GM18519 (cell line): ENCODE results near the gene GALNTL6.
"Not testable (repeated sequence)": the region's sequence is repeated elsewhere in the genome, so short reads cannot be mapped to it uniquely, and the experiment has no call there.

Source experiments
- ATAC-seq: cut with Tn5 transposase; IDR thresholded peaks from one replicate; pipeline ENCODE4 v1.9.1; 2021; ENCODE audit warnings: mild to moderate bottlenecking, moderate library complexity; ENCODE audit not compliant: unreplicated experiment, low FRiP score

GALNTL6 gene

GRCh38 chr4:173021746-173022573 lies 1208.8 kb downstream of the GALNTL6 start:
- ATAC-seq: not testable (repeated sequence)

- ATAC-seq: no peak
Measured at GRCh38 chr4:173024203-173024602, 1211.0 kb downstream of the GALNTL6 start.

- ATAC-seq: peak; percentile 70
Measured at GRCh38 chr4:173025131-173025530, 1211.9 kb downstream of the GALNTL6 start.

DNA sequence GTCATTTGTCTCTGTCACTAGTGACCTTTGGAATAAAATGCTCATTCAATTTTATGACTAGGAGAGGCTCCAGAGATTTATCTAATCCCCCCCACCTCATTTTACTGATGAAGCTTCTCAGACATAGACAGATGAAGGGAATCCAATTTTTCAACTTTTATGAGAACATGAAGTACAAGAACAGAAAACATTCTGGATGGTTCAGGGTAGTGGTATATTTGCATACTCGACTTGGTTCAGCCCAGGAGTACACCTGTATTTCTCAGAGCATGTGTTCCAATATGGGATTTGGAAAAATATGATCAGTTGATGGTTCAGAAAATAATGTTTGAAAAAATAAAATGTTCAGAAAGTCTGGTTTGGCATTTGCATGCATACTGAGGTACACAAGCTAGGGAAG lies 1224.0 kb downstream of the GALNTL6 start:
- ATAC-seq: no peak

DNA sequence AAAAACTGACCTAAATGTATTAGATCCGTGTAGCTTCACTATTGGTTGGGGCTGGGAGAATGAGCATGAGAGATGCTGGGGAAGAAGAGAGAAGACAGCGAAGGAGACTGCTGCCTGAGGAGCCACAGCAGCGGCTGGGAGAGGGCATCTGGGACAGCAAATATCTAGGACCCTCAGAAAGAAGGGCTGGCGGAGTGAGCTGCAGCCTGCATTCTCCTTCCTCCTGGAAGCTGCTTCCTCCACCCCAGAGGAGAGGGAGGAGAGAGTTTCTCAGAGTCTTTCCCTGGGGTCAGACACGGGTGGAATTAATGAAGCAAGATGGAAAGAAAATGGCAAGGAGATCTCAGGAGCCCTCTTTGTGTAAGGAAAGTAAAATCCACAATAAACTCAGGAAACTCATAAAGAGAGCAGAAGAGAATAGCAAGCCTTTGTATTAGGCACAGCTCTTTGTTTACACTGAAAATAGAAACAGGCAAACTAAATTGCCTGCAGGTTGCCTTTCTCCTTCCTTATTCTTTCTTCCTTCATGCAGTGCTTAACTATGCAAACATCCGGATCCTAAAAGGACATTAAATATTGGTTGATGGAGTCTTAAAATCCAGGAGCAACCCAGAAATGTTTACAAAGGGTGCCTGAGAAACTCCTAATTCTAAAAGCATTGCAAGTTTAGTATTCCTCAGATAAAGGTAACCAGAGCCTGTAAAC lies 1225.1 kb downstream of the GALNTL6 start:
- no peak for ATAC-seq

- no peak for ATAC-seq
Measured at GRCh38 chr4:173039617-173040577, 1226.7 kb downstream of the GALNTL6 start.

GRCh38 chr4:173041482-173041881 lies 1228.3 kb downstream of the GALNTL6 start:
- no peak for ATAC-seq

DNA sequence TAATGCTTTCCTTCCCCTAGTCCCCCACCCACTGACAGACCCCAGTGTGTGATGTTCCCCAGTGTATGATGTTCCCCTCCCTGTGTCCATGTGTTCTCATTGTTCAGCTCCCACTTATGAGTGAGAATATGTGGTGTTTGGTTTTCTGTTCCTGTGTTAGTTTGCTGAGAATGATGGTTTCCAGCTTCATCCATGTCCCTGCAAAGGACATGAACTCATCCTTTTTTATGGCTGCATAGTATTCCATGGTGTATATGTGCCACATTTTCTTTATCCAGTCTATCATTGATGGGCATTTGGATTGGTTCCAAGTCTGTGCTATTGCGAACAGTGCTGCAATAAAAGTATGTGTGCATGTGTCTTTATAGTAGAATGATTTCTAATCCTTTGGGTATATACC lies 1228.9 kb downstream of the GALNTL6 start:
- not testable (repeated sequence) for ATAC-seq

GRCh38 chr4:173044340-173044739 lies 1231.1 kb downstream of the GALNTL6 start:
- ATAC-seq: no peak

- ATAC-seq: no peak
Measured at GRCh38 chr4:173045571-173045970, 1232.4 kb downstream of the GALNTL6 start.

DNA sequence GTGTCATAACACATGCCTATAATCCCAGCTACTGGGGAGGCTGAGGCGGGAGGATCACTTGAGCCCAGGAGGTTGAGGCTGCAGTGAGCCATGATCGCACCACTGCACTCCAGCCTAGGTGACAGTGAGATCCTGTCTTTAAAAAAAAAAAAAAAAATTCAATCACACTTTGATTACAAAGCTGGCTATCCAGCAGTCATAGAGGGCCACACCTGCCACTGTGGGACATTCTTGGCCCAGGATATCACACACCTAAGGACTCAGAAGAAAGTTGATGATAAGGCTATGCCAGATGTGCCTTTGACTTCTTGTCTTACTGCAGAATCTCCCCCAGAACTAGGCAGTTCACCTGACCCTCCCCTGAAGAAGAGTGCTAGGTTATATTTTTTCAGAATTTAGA lies 1232.9 kb downstream of the GALNTL6 start:
- ATAC-seq: no peak

GRCh38 chr4:173046818-173047217 lies 1233.6 kb downstream of the GALNTL6 start:
- ATAC-seq: no peak

- ATAC-seq: no peak
Measured at GRCh38 chr4:173051232-173051631, 1238.0 kb downstream of the GALNTL6 start.

GRCh38 chr4:173051716-173052115 lies 1238.5 kb downstream of the GALNTL6 start:
- ATAC-seq: no peak

DNA sequence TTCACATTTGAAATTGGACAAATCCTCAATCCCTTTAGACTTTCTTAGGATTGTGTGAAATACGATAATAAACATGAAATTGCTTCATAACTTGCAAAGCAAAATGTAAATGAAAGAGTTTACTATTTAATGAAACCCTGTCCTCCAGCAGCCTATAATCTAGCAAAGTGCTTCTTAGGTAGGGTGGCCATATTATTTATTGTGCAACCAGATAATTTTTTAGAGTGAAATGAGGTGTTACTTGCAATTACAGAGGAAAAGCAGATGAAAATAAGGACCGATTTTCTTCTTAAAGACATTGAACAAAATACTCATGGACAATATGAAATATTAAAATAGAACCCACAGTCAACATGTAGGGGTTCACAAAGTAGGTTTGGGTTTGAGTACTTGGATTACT lies 1239.2 kb downstream of the GALNTL6 start:
- no peak for ATAC-seq

DNA sequence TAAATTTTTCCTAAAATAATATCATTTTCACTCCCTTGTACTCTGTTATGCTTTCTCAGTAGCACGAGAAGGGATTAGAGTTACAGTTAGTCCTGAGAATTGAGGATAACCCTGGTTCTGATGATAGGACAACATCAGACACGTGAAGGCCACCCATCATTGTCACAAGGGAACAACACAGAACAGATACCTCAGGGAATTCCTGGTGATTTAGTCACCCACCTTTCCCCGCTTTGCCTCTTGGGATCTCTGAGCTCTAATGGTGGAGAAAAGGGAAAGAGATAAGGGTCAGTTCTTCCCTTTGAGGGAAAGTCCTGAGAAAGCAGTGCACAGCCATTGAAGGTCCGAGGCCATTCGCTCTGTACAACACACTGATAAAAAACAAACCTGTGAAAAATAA lies 1243.1 kb downstream of the GALNTL6 start:
- no peak for ATAC-seq

GRCh38 chr4:173056710-173057109 lies 1243.5 kb downstream of the GALNTL6 start:
- ATAC-seq: no peak

DNA sequence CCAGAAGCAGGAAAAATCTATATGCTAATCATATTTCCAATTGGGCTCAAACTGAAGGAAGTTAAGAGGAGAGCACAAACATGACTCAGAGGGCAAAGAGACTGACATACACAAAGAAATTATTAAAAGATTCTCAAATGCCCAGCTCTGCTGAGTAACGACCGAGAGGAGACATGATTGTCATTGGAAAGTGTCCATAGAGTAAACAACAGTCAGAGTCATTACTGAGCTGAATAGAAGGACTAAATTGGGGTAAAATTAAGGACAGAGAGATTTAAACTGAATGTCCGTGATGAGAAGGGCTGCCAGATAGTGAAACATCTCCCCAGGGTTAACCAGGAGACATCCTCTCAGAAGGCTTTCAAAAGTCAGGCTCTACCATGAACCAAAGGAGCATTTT lies 1244.2 kb downstream of the GALNTL6 start:
- no peak for ATAC-seq

GRCh38 chr4:173057901-173058300 lies 1244.7 kb downstream of the GALNTL6 start:
- no peak for ATAC-seq

GRCh38 chr4:173061160-173061559 lies 1248.0 kb downstream of the GALNTL6 start:
- ATAC-seq: no peak
